Liver (tissue), 3 donors: Measurements from ENCODE around the gene PCED1B.

Experiments used
- CTCF ChIP-seq: fragments of 150-350 bp; IDR thresholded peaks from 2 replicates; pipeline ENCODE4 v1.5.1; 2017; ENCODE audit warnings: improper control_type of control experiment, low read depth, low read length; ENCODE audit not compliant: missing input control
- EGR1 ChIP-seq, 2 donors: IDR thresholded peaks; 2 replicates each; pipeline ENCODE4 v1.6.1; 2016 to 2018; ENCODE audit warnings: antibody characterized with exemption in 2 of 2, low read depth in 2 of 2
- JUND ChIP-seq, 2 donors: IDR thresholded peaks; 2 replicates each; pipeline ENCODE4 v1.6.1; 2016; ENCODE audit warnings: antibody characterized with exemption in 2 of 2
- RAD21 ChIP-seq, 2 donors: IDR thresholded peaks; 2 replicates each; pipeline ENCODE4 v1.6.1; 2016; ENCODE audit warnings: antibody characterized with exemption in 2 of 2, mild to moderate bottlenecking in 2 of 2
- RXRA ChIP-seq, 2 donors: IDR thresholded peaks; 2 replicates each; pipeline ENCODE4 v1.6.1; 2017 to 2018; ENCODE audit warnings: antibody characterized with exemption in 2 of 2, mild to moderate bottlenecking in 1 of 2
- SP1 ChIP-seq: IDR thresholded peaks from 2 replicates; pipeline ENCODE4 v1.6.1; 2018; ENCODE audit warnings: antibody characterized with exemption, mild to moderate bottlenecking
- TAF1 ChIP-seq: conservative IDR thresholded peaks from 2 replicates; pipeline ENCODE4 v1.6.1; 2016; ENCODE audit warnings: antibody characterized with exemption, mild to moderate bottlenecking
- YY1 ChIP-seq: IDR thresholded peaks from 2 replicates; pipeline ENCODE4 v1.6.1; 2016; ENCODE audit warnings: antibody characterized with exemption, mild to moderate bottlenecking
- ZBTB33 ChIP-seq: IDR thresholded peaks from 2 replicates; pipeline ENCODE4 v1.6.1; 2016; ENCODE audit warnings: antibody characterized with exemption
- donor health status: healthy.
- donor health status: healthy.

GRCh38 chr12:47120736-47121135 is 41.3 kb downstream of the PCED1B start:
- TF ChIP-seq CTCF, result no peak
- TF ChIP-seq TAF1, result no peak
- no peak for TF ChIP-seq RAD21 (IDR thresholded peaks at IDR 0.05)
- TF ChIP-seq SP1, result no peak
- no peak for TF ChIP-seq JUND (IDR thresholded peaks at IDR 0.05)
- no peak for TF ChIP-seq EGR1 (IDR thresholded peaks at IDR 0.05; ENCODE audit: low read depth in 2 of 2)
- no peak for TF ChIP-seq YY1
- no peak for TF ChIP-seq ZBTB33
- TF ChIP-seq RXRA (IDR thresholded peaks at IDR 0.05), result no peak
